Cortex of kidney (tissue), 1 donor: ENCODE measurements around the gene FHDC1.
"Not testable (repeated sequence)": the region's sequence is repeated elsewhere in the genome, so short reads cannot be mapped to it uniquely, and the experiment has no call there.

Experiments used
- DNase-seq: peaks from one replicate; lab custom pipeline; 2025; lab: John Stamatoyannopoulos, UW

The FHDC1 gene, protein sequence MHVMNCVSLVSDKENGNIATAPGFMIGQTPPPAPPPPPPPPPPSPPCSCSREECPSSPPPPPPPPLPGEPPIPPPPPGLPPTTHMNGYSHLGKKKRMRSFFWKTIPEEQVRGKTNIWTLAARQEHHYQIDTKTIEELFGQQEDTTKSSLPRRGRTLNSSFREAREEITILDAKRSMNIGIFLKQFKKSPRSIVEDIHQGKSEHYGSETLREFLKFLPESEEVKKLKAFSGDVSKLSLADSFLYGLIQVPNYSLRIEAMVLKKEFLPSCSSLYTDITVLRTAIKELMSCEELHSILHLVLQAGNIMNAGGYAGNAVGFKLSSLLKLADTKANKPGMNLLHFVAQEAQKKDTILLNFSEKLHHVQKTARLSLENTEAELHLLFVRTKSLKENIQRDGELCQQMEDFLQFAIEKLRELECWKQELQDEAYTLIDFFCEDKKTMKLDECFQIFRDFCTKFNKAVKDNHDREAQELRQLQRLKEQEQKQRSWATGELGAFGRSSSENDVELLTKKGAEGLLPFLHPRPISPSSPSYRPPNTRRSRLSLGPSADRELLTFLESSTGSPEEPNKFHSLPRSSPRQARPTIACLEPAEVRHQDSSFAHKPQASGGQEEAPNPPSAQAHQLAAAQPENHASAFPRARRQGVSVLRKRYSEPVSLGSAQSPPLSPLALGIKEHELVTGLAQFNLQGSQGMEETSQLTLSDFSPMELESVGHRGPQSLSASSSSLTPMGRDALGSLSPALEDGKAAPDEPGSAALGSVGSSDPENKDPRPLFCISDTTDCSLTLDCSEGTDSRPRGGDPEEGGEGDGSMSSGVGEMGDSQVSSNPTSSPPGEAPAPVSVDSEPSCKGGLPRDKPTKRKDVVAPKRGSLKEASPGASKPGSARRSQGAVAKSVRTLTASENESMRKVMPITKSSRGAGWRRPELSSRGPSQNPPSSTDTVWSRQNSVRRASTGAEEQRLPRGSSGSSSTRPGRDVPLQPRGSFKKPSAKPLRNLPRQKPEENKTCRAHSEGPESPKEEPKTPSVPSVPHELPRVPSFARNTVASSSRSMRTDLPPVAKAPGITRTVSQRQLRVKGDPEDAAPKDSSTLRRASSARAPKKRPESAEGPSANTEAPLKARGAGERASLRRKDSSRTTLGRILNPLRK

DNA sequence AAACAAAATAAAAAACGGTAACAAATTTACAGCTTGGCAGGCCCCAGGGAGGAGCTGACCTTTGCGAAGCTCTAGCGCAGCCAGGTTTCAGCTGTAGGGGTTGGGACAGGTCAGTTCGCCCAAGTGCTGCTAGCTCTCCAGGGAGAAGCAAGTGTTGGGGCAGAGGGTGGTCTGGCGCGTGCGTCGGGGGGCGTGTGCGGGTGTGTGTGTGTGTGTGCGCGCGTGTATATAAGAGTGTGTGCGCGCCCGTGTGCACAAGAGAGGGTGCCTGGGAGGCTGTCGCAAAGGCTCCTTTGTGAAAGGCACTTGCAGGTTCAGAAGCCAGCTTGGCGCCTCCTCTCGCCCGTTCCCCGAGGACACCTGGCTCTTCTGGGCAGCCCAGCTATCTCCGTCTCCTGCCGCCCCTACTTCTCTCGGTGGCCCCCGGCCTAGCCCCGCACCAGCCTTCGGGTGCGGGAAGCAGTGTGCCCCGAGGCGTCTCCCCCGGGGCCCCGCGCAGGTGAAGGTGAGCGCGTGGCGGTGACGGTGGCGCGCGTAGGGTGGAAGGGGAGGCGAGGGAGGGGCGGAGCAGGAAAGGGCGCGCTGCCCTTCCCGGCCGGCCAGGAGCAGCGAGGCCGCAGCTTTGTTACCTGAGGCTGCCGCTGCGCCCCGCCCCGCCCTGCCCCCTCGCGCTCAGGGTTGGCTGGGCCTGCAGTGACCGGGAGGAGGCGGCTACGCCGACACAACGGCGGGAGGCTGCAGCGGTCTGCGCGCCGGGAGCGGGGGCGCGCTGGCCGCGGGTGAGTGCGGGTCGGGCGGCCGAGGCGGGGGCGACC is at the start of gene FHDC1:
Gene FHDC1 (plus strand): TSS at position 693 of the 815 bp plus-strand sequence. CDS start 6,735 bp downstream, outside the sequence.
- no peak for DNase-seq

DNA sequence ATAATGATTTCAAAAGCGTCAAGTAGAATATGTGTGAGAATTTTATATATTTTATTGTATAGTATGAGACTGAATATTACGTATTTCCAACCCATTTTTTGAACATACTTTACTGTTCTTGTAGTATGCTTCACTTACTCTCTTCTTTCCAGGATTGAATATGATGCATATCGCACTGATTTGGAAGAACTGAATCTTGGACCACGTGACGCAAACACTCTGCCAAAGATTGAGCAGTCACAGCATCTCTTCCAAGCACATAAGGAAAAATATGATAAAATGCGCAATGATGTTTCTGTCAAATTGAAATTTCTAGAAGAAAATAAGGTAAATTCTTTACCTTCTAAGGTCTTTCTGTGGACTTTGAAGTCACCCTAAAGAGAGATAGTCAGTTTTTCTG is 48.1 kb upstream of the FHDC1 start:
- DNase-seq, result no peak

DNA sequence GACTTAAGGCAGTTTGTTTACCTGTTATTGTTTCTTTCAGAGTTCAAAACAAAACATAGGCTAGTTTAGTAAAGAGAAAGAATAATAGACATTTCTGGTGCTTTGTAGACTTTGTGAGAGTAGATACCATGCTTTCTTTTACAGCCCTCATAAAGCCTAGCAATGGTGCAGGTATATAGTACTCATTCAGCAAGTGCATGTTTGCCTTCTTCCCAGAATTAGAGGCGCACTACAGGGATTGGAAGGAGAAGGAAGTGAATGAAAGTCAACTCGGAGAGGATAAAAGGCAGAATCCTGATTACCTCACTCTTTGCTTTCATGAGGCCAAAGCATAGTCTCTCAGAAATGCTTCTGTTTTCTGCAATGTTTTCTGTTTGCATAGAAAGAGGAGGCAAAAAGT is 43.1 kb upstream of the FHDC1 start:
- DNase-seq, result no peak

DNA sequence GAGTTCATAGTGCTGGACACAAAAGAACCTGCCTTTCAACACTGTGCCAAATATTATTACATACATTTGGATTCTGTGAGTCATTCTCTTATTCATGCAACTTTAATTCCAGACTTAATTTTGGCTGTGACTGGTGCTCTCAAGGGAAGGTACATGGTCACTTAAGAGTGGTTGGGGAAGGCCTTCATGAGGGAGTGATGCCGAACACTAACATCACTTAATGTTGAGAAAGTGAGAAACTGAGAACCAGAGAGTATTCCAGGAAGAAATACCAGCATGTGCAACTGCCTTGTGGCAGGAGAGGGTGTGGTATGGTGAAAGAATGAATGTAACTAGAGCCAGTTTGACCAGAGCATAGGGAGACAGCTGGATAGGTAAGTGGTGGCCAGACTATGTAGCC is 41.5 kb upstream of the FHDC1 start:
- no peak for DNase-seq

DNA sequence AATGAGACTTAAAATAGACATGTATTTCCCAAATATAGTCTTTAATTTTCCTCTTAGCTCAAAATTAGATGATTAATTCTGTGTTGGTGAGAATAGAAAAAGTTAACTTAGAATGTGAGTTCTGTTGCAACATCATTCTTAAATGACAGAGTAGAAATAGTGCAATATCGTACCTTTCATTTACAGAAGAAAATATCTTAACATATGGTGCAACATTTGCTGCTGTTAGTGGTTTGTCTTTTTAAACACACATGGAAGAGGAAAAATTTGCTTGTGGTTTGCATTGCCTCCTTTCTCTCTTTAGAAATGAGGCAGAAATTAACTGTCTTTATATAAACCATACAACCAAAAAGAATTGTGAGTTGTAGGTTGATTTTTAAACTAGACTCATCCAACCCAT is 39.3 kb upstream of the FHDC1 start:
- no peak for DNase-seq

DNA sequence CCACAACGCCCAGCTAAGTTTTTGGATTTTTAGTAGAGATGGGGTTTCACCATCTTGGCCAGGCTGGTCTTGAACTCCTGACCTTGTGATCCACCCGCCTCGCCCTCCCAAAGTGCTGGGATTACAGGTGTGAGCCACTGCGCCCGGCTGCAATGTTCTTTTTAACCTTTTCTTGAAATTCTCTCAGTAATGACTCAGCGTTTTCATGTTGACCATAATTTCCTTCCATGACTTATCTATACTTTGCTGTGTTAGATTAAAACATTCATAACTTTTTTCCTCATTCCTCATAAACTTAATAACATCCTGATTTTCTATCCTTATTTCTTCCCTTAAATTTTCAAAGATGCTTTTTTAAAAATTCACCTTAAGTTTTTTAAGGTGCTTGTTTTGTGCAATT is 38.0 kb upstream of the FHDC1 start:
- not testable (repeated sequence) for DNase-seq

DNA sequence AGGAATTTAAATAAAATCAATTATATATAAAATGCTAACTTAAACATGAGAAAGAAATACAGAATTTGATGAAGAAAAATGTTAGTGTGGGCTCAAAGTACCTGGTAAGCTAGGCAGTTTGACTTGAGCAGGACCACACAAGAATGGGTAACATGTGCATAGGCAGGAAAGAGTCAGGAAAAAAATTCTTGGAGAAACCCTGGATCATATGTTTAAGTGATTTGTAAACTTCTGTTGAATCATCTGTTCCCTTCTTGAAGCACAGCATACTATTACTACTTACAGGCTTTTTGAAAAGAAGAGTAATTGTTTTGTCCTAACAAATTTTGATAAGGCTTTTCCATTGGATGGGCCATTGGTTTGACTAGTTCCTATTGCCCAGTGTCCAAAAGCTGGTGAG is 37.5 kb upstream of the FHDC1 start:
- DNase-seq, result no peak

DNA sequence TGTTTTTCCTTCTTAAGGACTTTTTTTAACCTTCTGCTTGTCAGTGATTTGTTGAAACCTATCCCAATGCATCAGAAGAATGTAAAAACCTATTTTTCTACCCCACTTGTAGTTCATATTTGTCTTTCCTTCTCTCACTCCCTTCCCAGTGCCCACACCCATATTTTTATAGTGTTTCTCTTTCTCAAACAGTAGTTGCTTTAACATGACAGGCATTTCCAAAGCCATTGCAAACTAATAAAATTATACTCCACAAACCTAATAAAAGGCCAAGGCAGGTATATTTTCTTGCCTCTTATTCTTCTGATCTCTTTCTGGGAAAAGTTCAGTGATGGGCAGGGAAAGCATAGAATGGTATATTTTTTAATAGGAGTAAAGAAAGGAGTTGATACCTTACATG is 35.7 kb upstream of the FHDC1 start:
- DNase-seq, result no peak

DNA sequence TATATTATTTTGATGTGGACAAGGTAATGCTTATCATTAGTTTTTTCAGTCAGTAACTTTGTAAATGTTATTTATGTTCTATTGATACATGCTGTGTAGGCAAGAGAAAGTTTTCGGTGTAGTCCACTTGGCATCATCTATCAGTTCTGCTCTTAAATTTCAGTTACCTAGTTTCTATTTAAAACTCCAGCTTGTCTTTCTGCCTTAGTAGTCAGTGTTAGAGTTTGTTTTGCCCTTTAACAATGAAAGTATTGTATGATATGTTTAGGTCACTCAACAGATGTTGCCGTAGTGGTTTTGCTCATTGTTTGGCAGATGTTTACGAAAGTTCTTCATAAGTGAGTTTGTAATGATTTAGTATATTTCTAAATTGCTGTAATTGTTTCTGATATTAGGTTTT is 34.9 kb upstream of the FHDC1 start:
- DNase-seq, result no peak

DNA sequence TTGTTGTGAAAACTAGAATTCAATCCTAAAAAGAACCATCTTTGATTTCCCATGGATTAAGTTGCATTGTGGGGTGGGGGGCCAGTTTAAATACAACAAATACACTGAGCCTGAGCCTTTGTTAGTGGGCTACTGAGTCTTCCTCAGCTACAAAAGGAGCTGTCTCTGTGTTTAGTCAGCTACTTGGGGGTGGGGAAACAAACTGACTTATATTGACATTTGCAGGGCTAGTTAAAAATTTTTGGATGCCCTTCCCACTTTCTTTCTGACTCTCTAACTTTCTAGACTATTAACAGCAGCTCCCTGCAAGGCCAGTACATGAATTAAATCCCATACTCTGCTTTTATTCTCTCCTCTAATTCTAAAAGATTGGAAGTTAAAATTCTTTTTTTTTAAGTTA is 32.5 kb upstream of the FHDC1 start:
- DNase-seq, result no peak

DNA sequence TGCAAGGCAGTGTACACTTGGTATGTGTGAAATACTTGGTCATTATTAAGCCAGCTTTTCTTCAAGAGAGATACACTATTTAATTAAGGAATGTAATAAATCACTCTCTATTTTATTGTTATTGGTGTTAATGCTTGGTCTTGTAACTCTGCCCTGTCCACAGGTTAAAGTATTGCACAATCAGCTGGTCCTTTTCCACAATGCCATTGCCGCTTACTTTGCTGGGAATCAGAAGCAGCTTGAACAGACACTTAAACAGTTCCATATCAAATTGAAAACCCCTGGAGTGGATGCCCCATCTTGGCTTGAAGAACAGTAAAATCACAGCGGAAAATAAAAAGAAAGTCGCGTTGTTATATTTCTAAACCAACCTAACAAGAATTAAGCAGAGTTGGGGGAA is 26.2 kb upstream of the FHDC1 start:
- no peak for DNase-seq

DNA sequence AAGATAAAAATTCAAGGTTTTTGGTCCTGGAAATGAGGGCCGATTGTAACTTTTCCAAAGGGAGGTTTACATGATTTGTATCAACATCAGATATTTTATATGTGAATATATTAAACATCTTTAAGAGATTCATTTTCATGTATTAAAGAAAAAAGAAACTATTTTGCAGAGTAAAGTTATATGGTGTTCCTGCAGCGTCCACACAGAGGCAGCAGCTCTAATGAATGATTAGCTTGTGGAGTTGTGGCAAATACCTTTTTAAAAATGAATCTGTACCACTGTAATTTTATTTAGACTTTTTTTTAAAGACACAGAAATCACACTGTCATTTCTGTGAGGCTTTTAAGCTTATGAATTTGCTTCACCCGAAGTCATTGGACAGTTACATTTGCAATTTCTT is 25.6 kb upstream of the FHDC1 start:
- DNase-seq, result no peak

DNA sequence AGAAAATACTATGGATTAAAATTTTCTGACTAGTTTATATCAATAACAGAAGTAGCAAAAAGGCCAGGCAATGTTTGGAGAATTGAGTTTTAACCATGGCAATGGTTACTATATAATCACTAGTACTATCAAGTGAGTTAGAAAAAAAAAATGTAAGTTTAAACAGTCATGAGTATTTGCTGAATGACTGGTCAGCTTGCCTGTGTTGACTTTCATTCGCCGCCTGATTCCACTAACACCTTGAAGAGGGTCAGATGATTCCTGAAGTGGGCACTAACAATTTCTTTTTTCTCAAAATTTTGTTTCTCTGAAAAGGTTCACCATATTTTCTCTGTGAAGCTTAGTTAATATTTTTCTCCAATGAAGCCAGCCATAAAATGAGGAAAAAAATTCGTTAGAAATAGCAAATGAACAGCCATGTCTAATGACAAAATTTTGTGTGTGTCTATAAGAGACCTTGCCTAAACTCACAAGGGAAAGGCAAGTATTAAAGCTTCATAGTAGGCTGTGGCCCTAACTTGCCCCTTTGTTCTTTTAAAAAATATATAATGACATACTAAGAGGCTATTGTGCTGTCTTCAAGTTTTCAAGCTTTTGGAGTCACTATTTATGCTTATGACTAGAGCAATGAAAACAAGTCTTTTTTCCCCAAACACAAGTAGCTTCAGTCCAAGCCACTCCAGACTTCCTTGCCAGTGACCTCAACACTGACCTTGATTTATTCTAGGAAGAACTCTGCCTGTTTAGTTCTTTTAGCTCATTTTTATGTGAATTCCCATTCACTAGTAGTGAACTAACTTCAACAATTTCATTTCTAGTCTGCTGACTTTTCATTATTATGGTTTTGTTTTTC is 18.4 kb upstream of the FHDC1 start:
- no peak for DNase-seq

DNA sequence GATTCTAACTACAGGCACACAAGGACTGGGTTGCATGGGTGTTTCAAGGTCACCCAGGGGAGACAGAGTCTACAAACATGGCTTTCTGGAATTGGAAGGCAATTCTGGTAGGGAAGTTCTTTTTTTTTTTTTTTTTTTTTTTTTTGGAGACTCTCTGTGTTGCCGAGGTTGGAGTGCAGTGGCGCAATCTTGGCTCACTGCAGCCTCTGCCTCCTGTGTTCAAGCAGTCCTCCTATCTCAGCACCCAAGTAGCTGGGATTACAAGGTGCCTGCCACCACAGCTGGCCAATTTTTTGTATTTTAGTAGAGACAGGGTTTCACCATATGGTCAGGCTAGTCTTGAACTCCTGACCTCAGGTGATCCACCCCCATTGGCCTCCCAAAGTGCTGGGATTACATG is 16.3 kb upstream of the FHDC1 start:
- no peak for DNase-seq

DNA sequence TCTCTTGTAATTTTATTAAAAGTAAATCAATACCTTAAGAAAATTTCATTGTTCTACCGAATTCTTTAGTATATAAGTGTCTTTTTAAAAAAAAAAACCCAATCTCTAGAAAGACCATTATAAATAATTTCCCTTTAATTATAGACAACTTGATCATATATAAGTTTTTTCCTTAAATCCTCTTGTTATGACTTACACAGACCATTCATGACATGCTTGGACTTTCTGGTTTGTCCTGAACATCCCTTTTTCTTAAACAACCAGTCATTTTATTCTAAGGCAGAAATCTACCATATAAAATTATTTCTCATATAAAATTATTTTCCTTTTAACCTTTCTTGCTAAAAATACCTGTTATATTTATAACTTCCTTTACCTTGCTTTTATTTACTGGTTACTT is 15.4 kb upstream of the FHDC1 start:
- no peak for DNase-seq

DNA sequence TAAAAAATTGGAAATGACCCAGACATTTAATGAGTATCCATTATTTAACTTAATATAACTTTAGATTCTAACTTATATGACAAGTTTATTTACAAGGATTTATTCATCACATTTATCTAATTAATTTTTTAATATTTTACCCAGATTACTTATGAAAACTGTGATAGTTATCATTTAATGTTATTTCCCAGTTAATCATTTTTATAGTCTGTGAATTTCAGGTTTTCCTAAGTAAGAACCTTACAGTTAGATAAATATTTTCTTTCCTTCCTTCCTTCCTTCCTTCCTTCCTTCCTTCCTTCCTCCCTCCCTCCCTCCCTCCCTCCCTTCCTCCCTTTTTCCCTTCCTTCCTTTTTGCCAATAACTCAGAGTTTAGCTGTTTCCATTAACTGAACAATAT is 14.8 kb upstream of the FHDC1 start:
- no peak for DNase-seq

DNA sequence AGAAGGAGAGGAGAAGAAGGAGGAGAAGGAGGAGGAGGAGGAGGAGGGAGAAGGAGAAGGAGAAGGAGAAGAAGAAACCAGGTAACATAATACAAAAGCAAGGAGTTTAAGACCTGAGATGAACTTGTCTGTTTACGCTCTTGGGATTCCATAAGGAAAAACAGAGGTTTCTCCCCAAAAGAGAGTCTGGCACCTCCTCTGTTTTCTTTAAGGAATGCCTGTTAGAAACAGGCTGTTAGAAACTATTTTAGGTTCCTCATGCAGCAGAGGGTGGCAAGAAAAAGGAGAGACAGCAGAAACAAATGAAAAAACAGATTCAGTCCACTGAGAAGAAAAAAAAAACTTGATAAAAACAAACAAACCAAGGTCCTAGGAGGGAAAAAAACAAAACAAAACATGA is 10.3 kb upstream of the FHDC1 start:
- no peak for DNase-seq

DNA sequence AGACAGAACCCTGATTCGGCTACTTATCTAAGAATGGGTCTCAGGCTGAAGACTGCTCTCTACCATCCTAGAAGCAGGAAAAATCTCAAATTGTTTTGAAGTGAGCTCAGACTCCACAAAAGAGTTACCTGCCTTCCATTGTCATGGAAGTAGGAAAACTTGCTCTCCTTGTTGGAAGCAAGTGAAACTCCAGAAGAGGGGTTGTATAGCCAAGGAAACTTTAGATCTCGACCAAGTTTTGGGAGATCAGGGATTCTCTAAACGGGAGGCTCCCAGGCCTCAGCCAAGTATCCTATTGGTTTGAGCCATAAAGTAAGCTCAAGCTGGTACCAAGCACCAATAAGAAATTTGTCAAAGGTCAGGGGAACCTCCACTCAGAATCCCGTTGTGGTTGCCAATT is 9.2 kb upstream of the FHDC1 start:
- DNase-seq, result no peak

DNA sequence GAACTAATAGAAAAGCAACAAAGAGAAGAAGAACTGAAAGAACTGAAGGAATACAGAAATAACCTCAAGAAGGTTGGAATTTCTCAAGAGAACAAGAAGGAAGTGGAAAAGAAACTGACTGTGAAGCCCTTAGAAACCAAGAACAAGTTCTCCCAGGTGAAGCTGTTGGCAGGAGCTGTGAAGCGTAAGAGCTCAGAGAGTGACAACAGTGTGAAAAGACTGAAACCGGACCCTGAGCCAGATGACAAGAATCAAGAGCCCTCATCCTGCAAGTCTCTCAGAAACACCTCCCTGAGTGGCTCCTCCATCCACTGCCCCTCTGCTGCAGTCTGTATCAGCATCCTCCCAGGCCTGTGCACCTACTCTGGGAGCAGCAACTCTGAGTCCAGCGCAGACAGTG is 8.4 kb upstream of the FHDC1 start:
- DNase-seq, result no peak

DNA sequence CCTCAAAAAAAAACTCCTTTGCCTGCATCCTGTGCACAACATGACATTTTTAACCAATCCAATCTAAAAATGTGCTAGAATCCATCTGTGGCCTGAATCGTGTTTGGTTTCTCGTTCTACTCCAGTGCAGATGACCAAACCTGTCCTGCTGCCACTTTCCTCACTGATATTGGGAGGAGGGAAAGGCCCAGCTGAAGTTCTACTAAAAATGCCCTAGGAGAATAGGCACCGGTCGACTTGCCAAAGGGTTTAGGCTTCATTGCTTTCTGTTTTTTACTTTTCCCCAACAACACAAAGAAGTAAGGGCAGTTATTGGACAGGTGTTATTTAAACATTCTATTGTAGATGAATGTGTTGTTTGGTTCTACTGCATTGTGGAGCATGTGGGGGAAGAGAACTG is 7.8 kb upstream of the FHDC1 start:
- DNase-seq, result no peak

DNA sequence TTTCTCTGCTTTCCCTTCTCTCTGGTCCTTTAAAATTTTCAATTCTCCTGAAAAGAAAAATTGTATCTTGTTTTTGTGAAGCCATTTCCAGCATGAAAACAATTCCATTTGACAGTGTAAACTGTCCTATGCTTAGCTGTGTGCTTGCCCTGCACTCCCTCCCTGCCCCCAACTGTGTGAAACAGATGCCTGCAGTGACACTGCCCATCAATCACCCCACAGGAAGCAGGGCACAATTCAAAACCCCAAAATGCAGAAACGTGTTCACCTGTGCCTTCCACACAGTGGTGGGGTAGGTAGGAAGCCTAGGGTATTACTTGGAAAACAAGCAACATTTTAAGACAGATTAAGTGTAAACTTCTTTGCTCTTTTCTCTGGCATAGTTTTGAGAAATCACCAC is 6.2 kb upstream of the FHDC1 start:
- no peak for DNase-seq
